Left kidney (tissue), 1 donor: ENCODE results near the gene GKN1. TPM values are rescaled to one million over a fixed set of nuclear protein-coding genes. Genes with fewer than 3 reads are reported as not detected.

ENCODE experiments used
- polyA plus RNA-seq: library from polyadenylated mRNA; unstranded; fragments of 120-200 nt; gene quantifications from one replicate; pipeline ENCODE4 v1.2.1, GENCODE V29; 2013; ENCODE audit not compliant: insufficient read length

GKN1 gene
- polyA plus RNA-seq, 1 donor, result not detected

Other genes starting within 250 kb of the GKN1 start
- gene ARHGAP25, start 239.8 kb upstream of the GKN1 start, polyA plus RNA-seq, result 6.8 TPM
- gene BMP10, start 103.2 kb upstream of the GKN1 start, polyA plus RNA-seq, result not detected
- gene GKN2, start 21.7 kb upstream of the GKN1 start, polyA plus RNA-seq, result not detected
- gene ANTXR1, start 38.5 kb downstream of the GKN1 start, polyA plus RNA-seq, result 82.4 TPM